ENCODE results near the gene CDC42EP4.

The CDC42EP4 gene

GRCh38 chr17:73318427-73318813 lies 6.6 kb upstream of the CDC42EP4 start:
- Histone ChIP-seq H3K27ac (no peak overlapping the region), H3K9ac (no peak overlapping the region), H4K20me1 (ENCODE audit: insufficient read depth) (no peaks in the 10 kb centered on the region), H3K79me2 (ENCODE audit: insufficient read depth, low read depth) (no peaks in the 10 kb centered on the region), H3K36me3 (ENCODE audit: insufficient read depth) (no peaks in the 10 kb centered on the region), H3K27me3 (ENCODE audit: insufficient read depth, low read depth) (no peaks in the 10 kb centered on the region), H3K4me3 (IDR thresholded peaks at IDR 0.05; ENCODE audit: insufficient read depth, low read depth, low read length) (no peak overlapping the region), H2AFZ (ENCODE audit: low read depth) (no peak overlapping the region), H3K4me2 (no peak overlapping the region), H3K4me1 (ENCODE audit: low read depth, poor library complexity, severe bottlenecking) (peaks cover under 1% of the 10 kb centered on the region)
- no peak for TF ChIP-seq CTCF (conservative IDR thresholded peaks at IDR 0.05; ENCODE audit: low read depth, low read length)

GRCh38 chr17:73317513-73318426 lies 6.0 kb upstream of the CDC42EP4 start:
- no peak overlapping the region for H3K4me3 ChIP-seq (IDR thresholded peaks at IDR 0.05; ENCODE audit: insufficient read depth, low read depth, low read length)
- H3K27me3 ChIP-seq (ENCODE audit: insufficient read depth, low read depth): no peaks in the 10 kb centered on the region
- no peaks in the 10 kb centered on the region for H3K79me2 ChIP-seq (ENCODE audit: insufficient read depth, low read depth)
- no peak for TF ChIP-seq CTCF (conservative IDR thresholded peaks at IDR 0.05; ENCODE audit: low read depth, low read length)
- no peak overlapping the region for H3K9ac ChIP-seq
- H4K20me1 ChIP-seq (ENCODE audit: insufficient read depth): no peaks in the 10 kb centered on the region
- no peak overlapping the region for H3K27ac ChIP-seq
- H3K4me2 ChIP-seq: no peak overlapping the region
- H2AFZ ChIP-seq (ENCODE audit: low read depth): no peak overlapping the region
- peaks cover 5% of the 10 kb centered on the region for H3K4me1 ChIP-seq (ENCODE audit: low read depth, poor library complexity, severe bottlenecking)
- H3K36me3 ChIP-seq (ENCODE audit: insufficient read depth): no peaks in the 10 kb centered on the region

- no peak overlapping the region for H3K9ac ChIP-seq
Observed at GRCh38 chr17:73316919-73317505, 5.2 kb upstream of the CDC42EP4 start.

GRCh38 chr17:73315471-73315870 lies 3.7 kb upstream of the CDC42EP4 start:
- Histone ChIP-seq H3K9ac (no peak overlapping the region), H3K4me1 (ENCODE audit: low read depth, poor library complexity, severe bottlenecking) (peaks cover 10% of the 10 kb centered on the region), H3K79me2 (ENCODE audit: insufficient read depth, low read depth) (no peaks in the 10 kb centered on the region), H3K27me3 (ENCODE audit: insufficient read depth, low read depth) (no peaks in the 10 kb centered on the region), H4K20me1 (ENCODE audit: insufficient read depth) (no peaks in the 10 kb centered on the region), H3K4me3 (IDR thresholded peaks at IDR 0.05; ENCODE audit: insufficient read depth, low read depth, low read length) (no peak overlapping the region), H3K4me2 (no peak overlapping the region), H3K27ac (no peak overlapping the region), H3K36me3 (ENCODE audit: insufficient read depth) (no peaks in the 10 kb centered on the region), H2AFZ (ENCODE audit: low read depth) (no peak overlapping the region)
- no peak for TF ChIP-seq CTCF (conservative IDR thresholded peaks at IDR 0.05; ENCODE audit: low read depth, low read length)

More at GRCh38 chr17:73316919-73317505, 5.2 kb upstream of the CDC42EP4 start:
- Histone ChIP-seq H3K4me1 (ENCODE audit: low read depth, poor library complexity, severe bottlenecking) (peaks cover 10% of the 10 kb centered on the region), H3K4me3 (IDR thresholded peaks at IDR 0.05; ENCODE audit: insufficient read depth, low read depth, low read length) (no peak overlapping the region), H3K27ac (no peak overlapping the region), H2AFZ (ENCODE audit: low read depth) (no peak overlapping the region), H3K79me2 (ENCODE audit: insufficient read depth, low read depth) (no peaks in the 10 kb centered on the region), H3K36me3 (ENCODE audit: insufficient read depth) (no peaks in the 10 kb centered on the region), H3K4me2 (no peak overlapping the region), H4K20me1 (ENCODE audit: insufficient read depth) (no peaks in the 10 kb centered on the region), H3K27me3 (ENCODE audit: insufficient read depth, low read depth) (no peaks in the 10 kb centered on the region)
- no peak for TF ChIP-seq CTCF (conservative IDR thresholded peaks at IDR 0.05; ENCODE audit: low read depth, low read length)

Measured in KMS-11 (cell line).